Gastrocnemius medialis (tissue), 4 donors: ENCODE measurements around the gene PROX1.

Experiments used
- CTCF ChIP-seq, 5 experiments: fragments of 450-650 bp in 3 of 5; fragments of 200-600 bp in 2 of 5; sonication (generic) in 2 of 5; IDR thresholded peaks in 4 of 5; conservative IDR thresholded peaks in 1 of 5; 1 replicate in 4 of 5; 2 replicates in 1 of 5; pipeline ENCODE4 v1.5.1; 2016 to 2019; ENCODE audit warnings: antibody characterized with exemption in 5 of 5, mild to moderate bottlenecking in 3 of 5, moderate library complexity in 3 of 5
- POLR2A ChIP-seq, 2 donors: fragments of 450-650 bp; IDR thresholded peaks; one replicate each; pipeline ENCODE4 v1.6.1; 2017; ENCODE audit warnings: antibody characterized with exemption in 2 of 2, mild to moderate bottlenecking in 2 of 2, moderate library complexity in 2 of 2

- TF ChIP-seq CTCF (IDR thresholded peaks at IDR 0.05 in 4 of 5, conservative IDR thresholded peaks at IDR 0.05 in 1 of 5): no peak
- TF ChIP-seq POLR2A (IDR thresholded peaks at IDR 0.05): no peak
Observed at GRCh38 chr1:214022229-214022791, 34.5 kb downstream of the PROX1 start.
